Liver (tissue), 9 donors: ENCODE measurements around the gene MTMR6. TPM values are rescaled to one million over a fixed set of nuclear protein-coding genes. Genes with fewer than 3 reads are reported as not detected.

Experiments
- DNase-seq: peaks from one replicate; pipeline ENCODE4 v3.0.0-alpha.2; 2017; ENCODE audit warnings: low spot score
- H3K27ac ChIP-seq, 2 donors: one replicate each; pipeline ENCODE4 v1.7.0; 2013; ENCODE audit warnings: inconsistent platforms in 2 of 2, low read length in 2 of 2, control low read depth in 1 of 2, low read depth in 1 of 2, mild to moderate bottlenecking in 1 of 2
- H3K27me3 ChIP-seq, 4 donors: one replicate each; pipeline versions ENCODE4 v1.6.1 to v1.7.0; 2013; ENCODE audit warnings: low read length in 3 of 4, inconsistent platforms in 1 of 4, mild to moderate bottlenecking in 1 of 4, moderate library complexity in 1 of 4; ENCODE audit not compliant: control insufficient read depth in 4 of 4, insufficient read depth in 4 of 4
- H3K36me3 ChIP-seq, 4 donors: one replicate each; pipeline versions ENCODE4 v1.6.1 to v1.7.0; 2013; ENCODE audit warnings: low read length in 3 of 4, mild to moderate bottlenecking in 3 of 4, low read depth in 1 of 4, moderate library complexity in 1 of 4; ENCODE audit not compliant: control insufficient read depth in 4 of 4, insufficient read depth in 3 of 4
- H3K4me1 ChIP-seq, 4 donors: one replicate each; pipeline versions ENCODE4 v1.6.1 to v1.7.0; 2013; ENCODE audit warnings: low read length in 3 of 4, mild to moderate bottlenecking in 3 of 4, moderate library complexity in 1 of 4; ENCODE audit not compliant: control insufficient read depth in 4 of 4, insufficient read depth in 4 of 4
- H3K4me3 ChIP-seq, 3 donors: one replicate each; pipeline versions ENCODE4 v1.6.1 to v1.7.0; 2013; ENCODE audit warnings: low read length in 3 of 3, control low read depth in 1 of 3, low read depth in 1 of 3, mild to moderate bottlenecking in 1 of 3
- H3K9ac ChIP-seq, 2 donors: one replicate each; pipeline ENCODE4 v1.7.0; 2013; ENCODE audit warnings: low read length in 2 of 2, mild to moderate bottlenecking in 2 of 2, moderate library complexity in 2 of 2, control low read depth in 1 of 2, low read depth in 1 of 2
- H3K9me3 ChIP-seq, 4 donors: one replicate each; pipeline versions ENCODE4 v1.6.1 to v1.7.0; 2013; ENCODE audit warnings: low read length in 3 of 4; ENCODE audit not compliant: control insufficient read depth in 4 of 4
- EGR1 ChIP-seq, 2 donors: IDR thresholded peaks; 2 replicates each; pipeline ENCODE4 v1.6.1; 2016 to 2018; ENCODE audit warnings: antibody characterized with exemption in 2 of 2, low read depth in 2 of 2
- FOXA1 ChIP-seq: IDR thresholded peaks from 2 replicates; pipeline ENCODE4 v1.6.1; 2016; ENCODE audit warnings: antibody characterized with exemption
- FOXA2 ChIP-seq: IDR thresholded peaks from 2 replicates; pipeline ENCODE4 v1.6.1; 2016; ENCODE audit warnings: antibody characterized with exemption
- GABPA ChIP-seq, 2 donors: IDR thresholded peaks in 1 of 2; conservative IDR thresholded peaks in 1 of 2; 2 replicates each; pipeline ENCODE4 v1.6.1; 2016; ENCODE audit warnings: antibody characterized with exemption in 2 of 2, mild to moderate bottlenecking in 1 of 2, moderate library complexity in 1 of 2
- HNF4A ChIP-seq, 2 donors: conservative IDR thresholded peaks; 2 replicates each; pipeline ENCODE4 v1.6.1; 2016; ENCODE audit warnings: antibody characterized with exemption in 2 of 2, mild to moderate bottlenecking in 2 of 2
- HNF4G ChIP-seq: IDR thresholded peaks from 2 replicates; pipeline ENCODE4 v1.6.1; 2016; ENCODE audit warnings: antibody characterized with exemption
- JUND ChIP-seq, 2 donors: IDR thresholded peaks; 2 replicates each; pipeline ENCODE4 v1.6.1; 2016; ENCODE audit warnings: antibody characterized with exemption in 2 of 2
- NR2F2 ChIP-seq: IDR thresholded peaks from 2 replicates; pipeline ENCODE4 v1.6.1; 2016; ENCODE audit warnings: antibody characterized with exemption
- RAD21 ChIP-seq, 2 donors: IDR thresholded peaks; 2 replicates each; pipeline ENCODE4 v1.6.1; 2016; ENCODE audit warnings: antibody characterized with exemption in 2 of 2, mild to moderate bottlenecking in 2 of 2
- RXRA ChIP-seq, 2 donors: IDR thresholded peaks; 2 replicates each; pipeline ENCODE4 v1.6.1; 2017 to 2018; ENCODE audit warnings: antibody characterized with exemption in 2 of 2, mild to moderate bottlenecking in 1 of 2
- SP1 ChIP-seq: IDR thresholded peaks from 2 replicates; pipeline ENCODE4 v1.6.1; 2018; ENCODE audit warnings: antibody characterized with exemption, mild to moderate bottlenecking
- TAF1 ChIP-seq: conservative IDR thresholded peaks from 2 replicates; pipeline ENCODE4 v1.6.1; 2016; ENCODE audit warnings: antibody characterized with exemption, mild to moderate bottlenecking
- YY1 ChIP-seq: IDR thresholded peaks from 2 replicates; pipeline ENCODE4 v1.6.1; 2016; ENCODE audit warnings: antibody characterized with exemption, mild to moderate bottlenecking
- WGBS: extraction: QIAGEN DNeasy Blood & Tissue Kit; methylation state at CpG from one replicate; pipeline ENCODE4 v1.1.7; 2013; 5-methylcytosine and 5-hydroxymethylcytosine counted together
- polyA plus RNA-seq, 2 donors: library from polyadenylated mRNA; stranded (reverse) in 1 of 2; unstranded in 1 of 2; fragments of 200-250 nt in 1 of 2; fragments of >200 nt in 1 of 2; fragmentation: Nextera tagmentation in 1 of 2; extraction: Ambion mirVana in 1 of 2; gene quantifications; one replicate each; pipeline versions ENCODE4 v1.2.1 to v1.2.3, GENCODE V29; 2013 to 2015
- total RNA-seq, 2 donors: library from RNA; depleted of rRNA; stranded (reverse); fragments of >200 nt; gene quantifications; one replicate each; pipeline ENCODE4 v1.2.3, GENCODE V29; 2014
- TF ChIP-seq, protein P1 (sequence below): IDR thresholded peaks from 2 replicates; pipeline ENCODE4 v1.6.1; 2016; ENCODE audit warnings: antibody characterized with exemption
- TF ChIP-seq, protein P2 (sequence below): IDR thresholded peaks from 2 replicates; pipeline ENCODE4 v1.6.1; 2016; ENCODE audit warnings: antibody characterized with exemption
- TF ChIP-seq, protein P3 (sequence below): fragments of 150-350 bp; IDR thresholded peaks from 2 replicates; pipeline ENCODE4 v1.5.1; 2017; ENCODE audit warnings: improper control_type of control experiment, low read depth, low read length; ENCODE audit not compliant: missing input control
- TF ChIP-seq, protein P4 (sequence below): IDR thresholded peaks from 2 replicates; pipeline ENCODE4 v1.6.1; 2016; ENCODE audit warnings: antibody characterized with exemption
- TF ChIP-seq, protein P5 (sequence below): IDR thresholded peaks from 2 replicates; pipeline ENCODE4 v1.6.1; 2016; ENCODE audit warnings: antibody characterized with exemption, mild to moderate bottlenecking
- donor health status: healthy.
- donor health status: healthy.
- donor health status: healthy.
- donor health status: healthy.
- donor health status: healthy.

MTMR6 gene
- total and polyA plus RNA-seq, 4 donors: 5.3 to 12.6 (median 7.6) TPM

DNA sequence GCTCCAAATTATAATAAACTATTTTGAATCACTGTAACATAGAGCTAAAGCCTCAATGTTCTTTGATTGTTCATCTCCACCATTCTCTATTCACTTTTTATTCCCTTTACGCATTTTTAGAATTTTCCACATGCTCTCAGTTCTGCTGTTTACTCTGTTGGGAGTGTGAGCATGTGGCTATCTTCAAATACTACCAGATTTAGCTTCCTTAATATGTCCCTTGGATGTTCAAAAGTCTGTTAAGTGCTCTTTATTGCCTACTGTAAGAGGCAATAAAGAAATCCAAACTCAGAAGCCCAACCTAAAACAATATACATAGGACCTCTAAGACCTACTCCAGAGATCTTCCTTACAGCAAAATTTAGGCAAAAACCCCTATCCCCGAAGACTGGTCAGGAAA is 34.5 kb downstream of the MTMR6 start:
- H3K36me3 ChIP-seq: peaks cover 4 to 15% (median 8%) of the 10 kb centered on the region in 4 donors
- no peak for DNase-seq
- no peak overlapping the region for H3K4me3 ChIP-seq
- no peaks in the 10 kb centered on the region for H3K27me3 ChIP-seq
- TF ChIP-seq TAF1 (no peak), GABPA (IDR thresholded peaks at IDR 0.05 in 1 of 2, conservative IDR thresholded peaks at IDR 0.05 in 1 of 2) (no peak), JUND (IDR thresholded peaks at IDR 0.05) (no peak), EGR1 (IDR thresholded peaks at IDR 0.05; ENCODE audit: low read depth in 2 of 2) (no peak), RXRA (IDR thresholded peaks at IDR 0.05) (no peak), SP1 (no peak), FOXA1 (no peak), RAD21 (IDR thresholded peaks at IDR 0.05) (no peak), NR2F2 (no peak), YY1 (no peak), FOXA2 (no peak), HNF4G (no peak), HNF4A (conservative IDR thresholded peaks at IDR 0.05) (no peak)
- TF ChIP-seq, protein P1, sequence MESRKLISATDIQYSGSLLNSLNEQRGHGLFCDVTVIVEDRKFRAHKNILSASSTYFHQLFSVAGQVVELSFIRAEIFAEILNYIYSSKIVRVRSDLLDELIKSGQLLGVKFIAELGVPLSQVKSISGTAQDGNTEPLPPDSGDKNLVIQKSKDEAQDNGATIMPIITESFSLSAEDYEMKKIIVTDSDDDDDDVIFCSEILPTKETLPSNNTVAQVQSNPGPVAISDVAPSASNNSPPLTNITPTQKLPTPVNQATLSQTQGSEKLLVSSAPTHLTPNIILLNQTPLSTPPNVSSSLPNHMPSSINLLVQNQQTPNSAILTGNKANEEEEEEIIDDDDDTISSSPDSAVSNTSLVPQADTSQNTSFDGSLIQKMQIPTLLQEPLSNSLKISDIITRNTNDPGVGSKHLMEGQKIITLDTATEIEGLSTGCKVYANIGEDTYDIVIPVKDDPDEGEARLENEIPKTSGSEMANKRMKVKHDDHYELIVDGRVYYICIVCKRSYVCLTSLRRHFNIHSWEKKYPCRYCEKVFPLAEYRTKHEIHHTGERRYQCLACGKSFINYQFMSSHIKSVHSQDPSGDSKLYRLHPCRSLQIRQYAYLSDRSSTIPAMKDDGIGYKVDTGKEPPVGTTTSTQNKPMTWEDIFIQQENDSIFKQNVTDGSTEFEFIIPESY: no peak
- TF ChIP-seq, protein P2, sequence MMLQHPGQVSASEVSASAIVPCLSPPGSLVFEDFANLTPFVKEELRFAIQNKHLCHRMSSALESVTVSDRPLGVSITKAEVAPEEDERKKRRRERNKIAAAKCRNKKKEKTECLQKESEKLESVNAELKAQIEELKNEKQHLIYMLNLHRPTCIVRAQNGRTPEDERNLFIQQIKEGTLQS: no peak
- TF ChIP-seq, protein P3, sequence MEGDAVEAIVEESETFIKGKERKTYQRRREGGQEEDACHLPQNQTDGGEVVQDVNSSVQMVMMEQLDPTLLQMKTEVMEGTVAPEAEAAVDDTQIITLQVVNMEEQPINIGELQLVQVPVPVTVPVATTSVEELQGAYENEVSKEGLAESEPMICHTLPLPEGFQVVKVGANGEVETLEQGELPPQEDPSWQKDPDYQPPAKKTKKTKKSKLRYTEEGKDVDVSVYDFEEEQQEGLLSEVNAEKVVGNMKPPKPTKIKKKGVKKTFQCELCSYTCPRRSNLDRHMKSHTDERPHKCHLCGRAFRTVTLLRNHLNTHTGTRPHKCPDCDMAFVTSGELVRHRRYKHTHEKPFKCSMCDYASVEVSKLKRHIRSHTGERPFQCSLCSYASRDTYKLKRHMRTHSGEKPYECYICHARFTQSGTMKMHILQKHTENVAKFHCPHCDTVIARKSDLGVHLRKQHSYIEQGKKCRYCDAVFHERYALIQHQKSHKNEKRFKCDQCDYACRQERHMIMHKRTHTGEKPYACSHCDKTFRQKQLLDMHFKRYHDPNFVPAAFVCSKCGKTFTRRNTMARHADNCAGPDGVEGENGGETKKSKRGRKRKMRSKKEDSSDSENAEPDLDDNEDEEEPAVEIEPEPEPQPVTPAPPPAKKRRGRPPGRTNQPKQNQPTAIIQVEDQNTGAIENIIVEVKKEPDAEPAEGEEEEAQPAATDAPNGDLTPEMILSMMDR: no peak
- TF ChIP-seq, protein P4, sequence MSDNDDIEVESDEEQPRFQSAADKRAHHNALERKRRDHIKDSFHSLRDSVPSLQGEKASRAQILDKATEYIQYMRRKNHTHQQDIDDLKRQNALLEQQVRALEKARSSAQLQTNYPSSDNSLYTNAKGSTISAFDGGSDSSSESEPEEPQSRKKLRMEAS: no peak
- TF ChIP-seq, protein P5, sequence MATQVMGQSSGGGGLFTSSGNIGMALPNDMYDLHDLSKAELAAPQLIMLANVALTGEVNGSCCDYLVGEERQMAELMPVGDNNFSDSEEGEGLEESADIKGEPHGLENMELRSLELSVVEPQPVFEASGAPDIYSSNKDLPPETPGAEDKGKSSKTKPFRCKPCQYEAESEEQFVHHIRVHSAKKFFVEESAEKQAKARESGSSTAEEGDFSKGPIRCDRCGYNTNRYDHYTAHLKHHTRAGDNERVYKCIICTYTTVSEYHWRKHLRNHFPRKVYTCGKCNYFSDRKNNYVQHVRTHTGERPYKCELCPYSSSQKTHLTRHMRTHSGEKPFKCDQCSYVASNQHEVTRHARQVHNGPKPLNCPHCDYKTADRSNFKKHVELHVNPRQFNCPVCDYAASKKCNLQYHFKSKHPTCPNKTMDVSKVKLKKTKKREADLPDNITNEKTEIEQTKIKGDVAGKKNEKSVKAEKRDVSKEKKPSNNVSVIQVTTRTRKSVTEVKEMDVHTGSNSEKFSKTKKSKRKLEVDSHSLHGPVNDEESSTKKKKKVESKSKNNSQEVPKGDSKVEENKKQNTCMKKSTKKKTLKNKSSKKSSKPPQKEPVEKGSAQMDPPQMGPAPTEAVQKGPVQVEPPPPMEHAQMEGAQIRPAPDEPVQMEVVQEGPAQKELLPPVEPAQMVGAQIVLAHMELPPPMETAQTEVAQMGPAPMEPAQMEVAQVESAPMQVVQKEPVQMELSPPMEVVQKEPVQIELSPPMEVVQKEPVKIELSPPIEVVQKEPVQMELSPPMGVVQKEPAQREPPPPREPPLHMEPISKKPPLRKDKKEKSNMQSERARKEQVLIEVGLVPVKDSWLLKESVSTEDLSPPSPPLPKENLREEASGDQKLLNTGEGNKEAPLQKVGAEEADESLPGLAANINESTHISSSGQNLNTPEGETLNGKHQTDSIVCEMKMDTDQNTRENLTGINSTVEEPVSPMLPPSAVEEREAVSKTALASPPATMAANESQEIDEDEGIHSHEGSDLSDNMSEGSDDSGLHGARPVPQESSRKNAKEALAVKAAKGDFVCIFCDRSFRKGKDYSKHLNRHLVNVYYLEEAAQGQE: no peak
- peak overlapping the region in 1 of 2 donors; percentile 37 for H3K27ac ChIP-seq
- 90% methylated on average over 2 of the region's 2 CpGs for whole genome bisulfite sequencing
- H3K4me1 ChIP-seq: peaks cover 4 to 11% (median 7%) of the 10 kb centered on the region in 4 donors
- no peaks in the 10 kb centered on the region for H3K9me3 ChIP-seq
- no peak overlapping the region for H3K9ac ChIP-seq
